T-helper 22 cell (primary cell): ENCODE measurements around the gene ZNF689.
A peak's percentile ranks its signal among the peaks of the same experiment; 100 is the strongest.
"Not testable (repeated sequence)": the region's sequence is repeated elsewhere in the genome, so short reads cannot be mapped to it uniquely, and the experiment has no call there.

ENCODE experiments used
- DNase-seq: peaks from one replicate; pipeline ENCODE4 v3.0.0-alpha.2; 2020; ENCODE audit warnings: low read depth

The ZNF689 gene

DNA sequence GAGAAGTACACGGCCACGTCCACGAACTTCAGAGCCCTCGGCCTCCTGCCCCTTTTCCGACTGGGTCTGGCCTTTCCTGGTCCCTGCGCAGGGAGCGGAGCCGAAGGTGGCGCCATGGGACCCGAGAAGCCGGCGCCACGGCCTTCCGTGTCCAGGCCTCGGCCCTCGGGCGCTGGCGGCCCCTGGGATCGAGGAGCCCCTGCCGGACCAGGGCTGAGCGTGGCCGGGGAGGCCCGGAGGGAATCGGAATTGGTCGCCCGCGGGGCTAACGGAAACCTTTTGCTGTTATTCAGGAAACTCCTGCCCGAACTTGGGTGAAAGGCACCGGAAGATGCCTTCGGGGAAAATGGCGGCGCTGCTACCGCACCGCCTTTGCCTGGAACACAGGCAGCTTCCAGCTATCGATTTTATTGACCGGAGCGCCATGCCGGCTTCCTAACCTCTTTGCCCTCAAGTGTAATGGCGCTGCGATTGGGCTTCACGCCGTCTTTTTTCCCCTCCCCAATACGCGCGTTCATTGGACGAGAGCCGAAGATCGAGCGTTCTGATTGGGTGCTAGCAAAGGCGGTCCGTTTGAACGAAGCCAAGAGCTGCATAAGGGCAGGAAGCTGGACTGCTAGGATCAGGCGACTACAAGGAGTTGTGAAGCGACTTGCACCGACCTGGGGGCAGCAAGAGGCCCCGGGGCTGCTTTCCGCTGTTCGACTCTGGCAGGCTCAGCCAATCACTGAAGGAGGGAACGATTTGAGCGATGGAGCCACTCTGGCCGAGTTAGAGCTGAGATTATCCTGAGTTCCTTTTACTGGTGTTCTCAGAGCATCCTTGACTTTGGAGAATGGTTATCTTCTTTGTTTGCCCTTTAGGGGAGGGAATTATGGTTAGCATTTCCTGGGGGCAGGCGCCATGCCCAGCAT is at the start of gene ZNF689:
ZNF689 (minus strand) TSS at position 464 of the 914 bp plus-strand sequence; CDS start at position 116, 348 bp downstream.
- peak; percentile 89 for DNase-seq

DNA sequence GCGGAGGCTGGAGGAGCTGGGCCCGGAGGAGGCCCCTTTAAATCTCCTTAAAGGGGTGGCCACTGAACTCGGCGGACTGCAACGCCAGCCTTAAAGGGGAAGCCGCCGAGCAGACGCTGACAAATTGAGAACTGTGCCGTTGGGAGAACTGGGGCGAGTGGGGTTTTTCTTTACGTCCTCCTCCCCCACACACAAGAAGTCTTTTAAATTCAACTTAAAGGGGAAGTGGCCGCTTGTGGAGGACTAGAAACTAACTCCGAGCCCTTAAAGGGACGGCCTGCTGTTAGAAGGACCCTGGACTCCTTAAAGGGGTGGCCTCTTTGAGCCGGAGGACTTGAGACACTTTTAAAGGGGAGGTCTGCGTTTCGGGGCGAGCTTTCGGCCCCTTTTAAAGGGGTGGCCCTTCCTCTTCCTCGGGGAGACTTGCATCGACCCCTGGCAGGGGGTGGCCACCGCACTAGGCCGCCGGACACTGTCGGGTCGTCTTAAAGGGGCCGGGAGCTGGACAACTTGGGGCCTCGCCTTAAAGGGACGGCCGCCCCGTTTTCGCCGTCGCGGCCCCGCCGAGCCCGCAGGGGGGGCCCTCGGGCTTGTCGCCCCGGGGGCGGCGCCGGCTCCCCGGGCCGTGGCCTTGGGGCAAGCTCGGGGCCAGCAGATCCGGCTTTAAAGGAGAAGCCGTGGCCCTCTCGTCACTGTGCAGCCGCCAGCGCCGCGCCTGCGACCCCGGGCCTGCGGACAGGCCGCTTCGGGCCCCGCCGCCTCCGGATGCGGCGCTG is 48.7 kb upstream of the ZNF689 start:
- peak; percentile 94 for DNase-seq

DNA sequence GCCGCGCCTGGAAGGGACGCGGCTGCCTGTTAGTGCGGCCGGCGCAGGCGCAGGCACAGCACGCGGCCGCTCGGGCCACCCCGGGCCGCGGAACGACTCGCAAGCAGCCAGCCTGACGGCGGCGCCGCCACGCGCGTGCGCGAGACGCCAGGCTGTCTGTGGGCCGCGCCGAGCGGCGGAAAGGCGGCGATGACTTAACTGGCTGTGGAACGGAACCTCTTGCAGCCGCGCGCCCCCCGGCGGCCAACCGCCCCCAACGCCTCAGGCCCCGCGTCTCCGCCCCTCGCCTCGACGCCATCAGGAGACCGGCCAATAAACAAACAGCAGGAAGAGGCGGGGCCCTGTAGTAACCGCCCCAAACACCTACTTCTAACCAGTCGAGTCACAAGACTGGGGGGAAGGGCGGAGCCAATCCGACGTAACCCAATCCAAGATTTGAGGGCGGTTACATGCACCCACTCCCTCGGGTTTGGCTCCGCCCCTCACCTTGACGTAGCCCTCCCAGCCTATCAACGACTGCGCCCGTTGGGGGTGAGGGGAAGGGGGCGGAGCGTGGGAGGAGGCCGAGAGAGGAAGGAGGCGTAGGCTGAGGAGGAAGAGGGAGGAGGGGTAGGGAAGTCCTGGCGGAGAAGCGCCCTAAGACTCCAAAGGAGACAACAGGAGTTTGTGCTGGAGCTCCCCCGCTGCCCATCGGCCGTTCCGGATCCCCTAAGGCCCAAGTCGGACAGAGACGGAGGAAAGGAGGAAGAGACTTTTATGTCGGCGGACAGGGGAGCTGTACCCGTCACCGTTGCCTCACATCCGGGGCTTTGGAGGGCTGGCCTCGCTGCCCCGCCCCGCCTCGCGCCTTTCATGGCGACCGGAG is 47.9 kb upstream of the ZNF689 start, which contains the start of gene FBRS:
FBRS (plus strand) TSS at position 566 of the 865 bp plus-strand sequence. CDS start 1,088 bp downstream, outside the sequence.
- peak; percentile 100 for DNase-seq

DNA sequence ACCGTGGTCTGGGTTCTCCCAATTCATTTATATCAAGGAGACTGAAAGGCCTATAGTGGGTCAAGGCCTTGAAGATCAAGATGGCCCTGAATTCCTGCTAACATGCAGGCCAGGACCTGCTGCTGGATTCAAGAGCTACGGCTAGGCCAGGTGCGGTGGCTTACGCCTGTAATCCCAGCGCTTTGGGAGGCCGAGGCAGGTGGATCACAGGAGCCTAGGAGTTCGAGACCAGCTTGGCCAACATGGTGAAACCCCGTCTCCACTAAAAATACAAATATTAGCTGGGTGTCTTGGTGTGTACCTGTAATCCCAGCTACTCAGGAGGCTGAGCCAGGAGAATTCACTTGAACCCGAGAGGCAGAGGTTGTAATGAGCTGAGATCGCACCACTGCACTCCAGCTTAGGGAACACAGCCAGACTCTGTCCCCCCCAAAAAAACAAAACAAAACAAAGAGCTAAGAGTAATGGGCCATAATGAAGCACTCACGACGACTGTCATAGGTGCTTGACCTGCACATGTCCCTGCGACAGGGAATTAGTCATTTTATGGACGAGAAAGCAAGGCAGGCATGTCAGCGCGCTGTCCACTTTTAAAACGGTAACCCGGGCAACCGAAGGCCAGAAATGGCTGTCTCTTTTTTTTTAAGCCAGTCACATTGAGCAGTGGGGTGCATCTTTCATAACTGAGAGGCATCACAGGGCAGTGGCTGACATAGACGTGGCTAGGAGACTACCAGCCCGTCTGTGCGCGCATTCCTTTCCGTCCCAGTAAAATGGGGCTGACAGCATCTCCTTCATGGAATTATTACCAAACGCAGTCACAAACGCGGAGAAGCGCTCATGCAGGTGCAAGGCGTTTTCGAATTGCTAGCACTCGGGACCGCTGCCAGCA is 47.0 kb upstream of the ZNF689 start:
- no peak for DNase-seq

DNA sequence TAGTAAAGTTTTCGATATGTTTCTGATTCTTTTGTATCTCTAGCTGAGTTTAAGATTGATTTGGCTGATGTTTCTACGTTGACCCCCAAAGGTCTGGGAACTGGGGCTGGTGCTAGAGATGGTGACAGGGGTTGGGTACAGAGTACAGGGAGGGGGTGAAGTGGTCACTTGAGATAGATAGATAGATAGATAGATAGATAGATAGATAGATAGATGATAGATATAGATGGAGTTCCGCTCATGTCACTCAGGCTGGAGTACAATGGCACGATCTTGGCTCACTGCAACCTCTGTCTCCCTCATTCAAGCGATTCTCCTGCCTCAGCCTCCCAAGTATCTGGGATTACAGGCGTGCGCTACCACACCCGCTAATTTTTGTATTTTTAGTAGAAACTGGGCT is 46.2 kb upstream of the ZNF689 start:
- DNase-seq: no peak

DNA sequence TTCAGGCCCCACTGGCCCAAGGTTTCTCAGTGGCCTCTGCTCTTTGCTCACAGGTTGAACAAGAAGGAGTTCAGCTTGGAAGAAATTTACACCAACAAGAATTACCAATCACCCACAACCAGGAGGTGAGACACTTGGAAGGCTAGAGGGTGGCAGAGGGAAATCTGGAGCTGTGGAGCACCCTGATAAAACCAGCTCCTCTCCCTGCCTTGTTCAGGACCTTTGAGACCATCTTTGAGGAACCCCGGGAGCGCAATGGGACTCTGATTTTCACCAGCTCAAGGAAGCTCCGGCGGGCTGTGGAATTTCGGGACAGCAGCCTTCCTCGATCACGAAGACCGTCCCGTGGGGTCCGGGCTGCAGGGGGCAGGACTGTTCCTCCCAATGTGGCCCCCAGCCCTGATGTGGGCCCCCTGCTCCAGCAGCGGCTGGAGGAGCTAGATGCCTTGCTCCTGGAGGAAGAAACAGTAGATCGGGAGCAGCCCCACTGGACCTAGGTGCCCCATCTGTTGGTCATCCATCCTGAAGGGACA is 45.7 kb upstream of the ZNF689 start:
- no peak for DNase-seq

DNA sequence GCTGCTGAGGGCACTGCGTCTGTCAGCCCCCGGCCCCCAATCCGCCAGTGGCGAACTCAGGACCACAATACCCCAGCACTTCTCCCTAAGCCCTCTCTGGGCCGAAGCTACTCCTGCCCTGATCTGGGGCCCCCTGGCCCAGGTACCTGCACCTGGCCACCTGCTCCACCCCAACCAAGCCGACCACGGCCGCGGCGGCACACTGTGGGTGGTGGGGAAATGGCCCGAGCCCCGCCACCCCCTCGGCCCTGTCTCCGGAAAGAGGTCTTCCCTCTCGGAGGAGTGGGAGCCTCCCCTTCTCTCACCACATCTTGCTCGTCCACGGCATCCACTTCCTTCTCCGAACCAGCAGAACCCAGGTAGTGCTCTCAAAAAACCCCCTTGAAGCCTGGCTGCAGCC is 44.7 kb upstream of the ZNF689 start:
- no peak for DNase-seq

DNA sequence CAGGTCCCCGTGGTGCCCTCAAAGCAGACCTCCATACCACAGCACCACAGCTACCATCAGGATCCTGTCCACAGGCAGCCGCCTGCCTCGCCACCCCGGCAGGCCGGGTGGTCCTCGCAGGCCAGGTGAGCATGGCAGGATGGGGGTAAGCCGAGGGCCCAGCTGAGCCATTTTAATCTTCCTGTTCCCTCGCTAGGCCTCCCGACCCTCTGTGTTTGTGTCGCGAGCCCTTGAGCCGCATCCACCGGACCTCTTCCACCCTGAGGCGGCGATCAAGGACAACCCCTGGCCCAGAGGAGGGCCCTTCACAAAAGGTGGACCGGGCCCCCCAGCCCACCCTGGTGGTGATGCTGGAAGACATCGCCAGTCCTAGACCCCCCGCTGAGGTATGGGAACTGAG is 42.5 kb upstream of the ZNF689 start:
- no peak for DNase-seq

DNA sequence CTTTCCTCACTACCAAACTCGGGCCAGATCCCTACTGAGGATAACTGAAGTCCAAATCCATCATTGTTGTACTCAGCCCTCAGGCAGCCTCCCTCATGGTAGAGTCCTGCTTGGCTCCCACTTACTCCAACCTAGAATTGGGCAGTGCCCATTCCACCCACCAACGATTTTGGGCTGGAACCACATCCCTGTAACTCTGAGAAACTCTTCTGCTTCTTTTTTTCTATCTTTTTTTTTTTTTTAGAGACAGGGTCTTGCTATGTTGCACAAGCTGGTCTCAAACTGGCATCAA is 41.8 kb upstream of the ZNF689 start:
- DNase-seq: no peak

DNA sequence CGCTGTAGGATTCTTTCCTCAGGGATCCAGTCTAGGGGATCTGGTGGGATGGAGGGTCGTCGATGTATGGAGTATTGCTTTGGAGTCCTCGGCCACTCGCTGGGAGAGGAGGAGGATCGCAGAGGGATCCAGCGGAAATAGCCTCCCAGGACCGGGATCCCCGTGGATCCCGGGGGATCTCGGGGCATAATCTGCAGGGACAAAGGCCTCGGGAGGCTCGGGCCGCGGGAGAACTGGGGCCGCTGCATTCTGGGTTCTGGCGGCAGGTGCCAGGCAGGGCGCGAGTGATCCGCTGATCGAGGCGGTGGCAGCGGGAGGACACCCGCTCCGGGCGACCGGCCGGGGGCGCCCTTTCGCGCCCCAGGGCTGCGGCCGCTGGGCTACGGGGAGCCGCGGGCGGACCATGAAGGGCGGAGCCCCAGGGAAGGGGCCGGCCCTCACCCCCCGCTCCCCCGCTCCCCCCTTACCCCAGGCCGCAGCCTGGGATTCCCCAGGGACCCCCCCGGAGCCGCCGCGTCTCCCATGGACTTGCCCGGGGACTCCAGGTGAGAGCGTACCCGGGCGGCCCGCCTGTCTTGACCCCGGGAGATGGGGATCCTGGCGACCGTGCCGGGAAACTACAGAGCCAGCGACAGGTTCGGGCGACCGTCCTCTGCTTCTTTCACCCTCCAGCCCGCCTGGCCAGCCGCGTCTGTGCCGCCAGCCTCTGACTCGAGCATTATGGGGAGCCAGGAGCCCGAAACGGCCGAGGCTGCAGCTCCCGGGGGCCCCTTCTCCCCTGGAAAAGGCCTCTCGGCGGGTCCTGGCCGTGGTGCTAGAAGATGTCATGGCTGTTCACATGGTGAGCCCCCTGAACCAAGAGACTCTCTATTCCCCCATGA is 41.2 kb upstream of the ZNF689 start:
- DNase-seq: peak; percentile 76

DNA sequence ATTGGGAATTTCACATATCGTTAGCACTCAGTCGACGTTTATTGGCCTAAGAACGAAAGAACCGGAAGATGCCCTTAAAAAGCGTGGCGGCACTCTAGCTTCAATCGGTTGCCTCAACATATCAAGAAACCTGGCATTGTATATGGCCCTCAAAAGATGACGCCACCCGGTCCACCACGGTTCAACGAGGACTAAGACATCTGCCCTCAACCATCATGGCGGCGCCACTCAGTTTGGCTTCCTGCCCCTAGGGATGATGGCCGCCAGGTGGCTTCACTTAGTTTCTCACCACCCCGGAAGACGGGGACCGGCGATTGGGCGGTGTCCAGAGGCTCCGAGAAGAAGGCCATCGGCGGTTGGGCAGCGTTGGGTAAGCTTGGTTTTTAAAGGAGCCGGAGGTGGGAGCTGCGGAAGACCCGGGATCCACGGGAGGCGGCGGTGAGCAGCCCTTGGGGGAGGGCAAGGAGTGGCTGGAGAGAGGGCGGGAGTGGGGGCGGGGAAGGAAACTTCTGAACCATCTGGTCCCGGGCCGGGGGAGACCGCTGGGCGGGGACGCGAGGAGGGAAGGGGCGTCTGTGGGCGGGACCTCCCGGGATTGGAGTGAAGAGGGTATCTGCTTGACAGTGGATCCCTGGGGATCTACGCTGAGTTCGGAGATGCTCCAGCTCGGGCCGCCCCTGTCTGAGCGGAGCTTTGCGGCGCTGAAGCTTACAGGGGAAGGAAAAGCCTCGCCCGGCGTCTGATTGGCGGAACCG is 40.4 kb upstream of the ZNF689 start, which contains the start of gene PRR14:
PRR14 (plus strand) TSS at position 592 of the 755 bp plus-strand sequence. CDS start 686 bp downstream, outside the sequence.
- peak; percentile 99 for DNase-seq

DNA sequence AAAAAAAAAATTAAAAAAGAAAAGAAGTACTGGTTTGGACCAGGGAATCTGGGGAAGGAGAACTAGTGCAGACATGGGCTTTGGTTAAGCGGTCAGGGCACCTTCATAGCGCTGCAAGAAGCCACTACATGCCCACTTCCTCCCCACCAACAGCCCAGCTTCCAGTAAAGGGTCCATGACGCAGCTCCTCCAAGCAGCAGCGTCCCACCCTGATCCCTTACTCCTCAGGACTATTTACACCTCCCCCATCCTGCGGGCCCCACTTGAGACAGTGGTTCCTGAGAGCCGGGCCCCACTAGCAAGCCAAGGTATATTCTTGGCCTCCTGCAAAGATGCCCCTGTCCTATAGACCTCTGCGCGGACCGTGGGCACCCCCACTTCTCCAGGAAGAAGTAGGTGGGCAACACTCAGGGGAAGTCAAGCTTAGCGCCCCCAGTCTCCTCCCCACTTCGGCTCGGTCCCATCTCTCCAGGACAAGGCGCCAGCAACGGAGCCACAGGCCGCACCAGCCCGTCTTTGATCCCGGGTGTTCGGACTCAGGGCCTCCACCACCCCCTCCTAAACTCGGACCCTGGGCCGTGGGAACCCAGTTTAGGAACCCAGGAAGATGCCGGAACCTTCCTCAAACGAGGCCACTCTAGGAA is 39.7 kb upstream of the ZNF689 start:
- no peak for DNase-seq

DNA sequence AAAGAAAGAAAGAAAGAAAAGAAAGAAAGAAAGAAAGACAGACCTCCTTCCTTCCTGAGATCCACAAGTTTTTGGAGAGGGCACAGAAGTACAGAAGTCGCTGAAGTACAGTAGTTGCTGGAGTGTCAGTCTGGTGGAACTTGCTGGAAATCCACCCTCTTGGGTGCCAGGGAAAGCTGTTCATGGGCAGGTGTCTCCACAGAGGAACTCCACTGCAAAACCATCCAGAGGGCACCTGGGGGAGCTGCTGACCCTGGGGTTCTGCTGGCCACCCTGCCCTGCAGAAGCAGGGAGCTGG is 37.0 kb upstream of the ZNF689 start:
- no peak for DNase-seq

DNA sequence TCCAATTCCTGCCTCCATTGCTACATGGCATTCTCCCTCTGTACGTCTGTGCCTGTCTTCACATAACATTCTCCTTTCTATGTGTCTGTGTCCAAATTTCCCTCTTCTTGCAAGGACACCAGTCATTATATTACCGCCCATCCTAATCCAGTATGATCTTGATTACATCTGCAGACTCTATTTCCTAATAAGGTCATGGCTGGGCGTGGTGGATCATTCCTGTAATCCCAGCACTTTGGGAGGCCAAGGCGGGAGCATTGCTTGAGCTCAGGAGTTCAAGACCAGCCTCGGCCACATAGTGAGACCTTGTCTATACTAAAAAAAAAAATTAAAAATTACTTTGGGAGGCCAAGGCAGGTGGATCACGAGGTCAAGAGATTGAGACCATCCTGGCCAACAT is 35.5 kb upstream of the ZNF689 start:
- no peak for DNase-seq

DNA sequence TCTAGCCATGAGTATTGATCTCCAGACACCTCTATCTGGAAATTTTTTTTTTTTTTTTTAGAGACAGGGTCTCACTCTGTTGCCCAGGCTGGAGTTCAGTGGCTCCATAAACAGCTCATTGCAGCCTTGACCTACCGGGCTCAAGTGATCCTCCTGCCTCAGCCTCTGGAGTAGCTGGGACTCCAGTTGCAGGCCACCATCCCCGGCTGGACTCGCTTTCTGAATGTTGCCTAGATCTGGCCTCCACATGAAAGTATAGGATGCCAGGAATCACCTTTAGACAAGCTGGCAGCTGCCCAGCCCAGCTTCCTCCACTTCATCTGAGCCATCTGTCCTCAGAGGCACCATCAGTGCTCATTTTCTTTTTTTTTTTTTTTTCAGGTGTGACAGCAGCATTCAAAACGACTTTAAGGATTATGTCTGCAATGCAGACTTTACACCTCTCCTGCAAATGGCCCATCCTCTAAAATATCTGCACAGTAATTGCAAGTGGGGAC is 34.2 kb upstream of the ZNF689 start:
- DNase-seq: no peak

DNA sequence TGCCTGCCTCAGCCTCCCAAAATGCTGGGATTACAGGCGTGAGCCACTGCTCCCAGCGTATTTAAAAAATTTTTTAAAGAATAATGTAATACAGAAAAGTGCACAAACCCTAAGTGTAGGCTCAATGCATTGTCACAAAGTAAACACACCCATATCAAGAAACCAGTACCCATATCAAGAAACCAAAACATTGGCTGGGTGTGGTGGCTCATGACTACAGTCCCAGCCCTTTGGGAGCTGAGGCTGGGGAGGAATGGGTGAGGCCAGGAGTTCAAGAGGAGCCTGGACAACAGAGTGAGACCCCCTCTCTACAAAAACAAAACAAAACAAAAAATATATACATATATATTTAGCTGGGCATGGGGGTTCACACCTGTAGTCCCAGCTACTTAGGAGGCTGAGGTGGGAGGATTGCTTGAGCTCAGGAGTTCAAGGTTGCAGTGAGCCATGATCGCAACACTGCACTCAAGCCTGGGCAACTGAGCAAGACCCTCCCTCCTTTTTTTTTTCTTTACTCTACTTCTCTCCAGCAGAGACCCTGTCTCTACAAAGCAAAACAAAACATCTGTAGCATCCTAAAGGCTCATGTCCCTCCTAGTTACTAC is 31.3 kb upstream of the ZNF689 start:
- no peak for DNase-seq

DNA sequence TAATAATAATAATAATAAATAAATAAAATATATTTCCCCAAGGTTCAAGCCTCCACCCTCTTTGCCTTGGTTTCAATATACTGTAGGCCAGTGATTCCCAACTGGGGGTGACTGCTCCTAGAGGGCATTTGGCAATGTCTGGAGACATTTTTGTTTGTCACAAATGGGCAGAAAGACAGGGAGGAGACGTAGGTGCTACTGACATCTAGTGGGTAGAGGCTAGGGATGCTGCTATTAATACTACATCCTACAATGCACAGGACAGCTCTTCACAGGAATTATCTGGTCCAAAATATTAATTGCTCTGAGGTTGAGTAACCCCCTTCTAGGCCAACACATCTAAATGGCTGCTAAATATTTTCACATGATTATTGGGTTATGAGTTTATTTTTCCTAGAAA is 27.8 kb upstream of the ZNF689 start:
- no peak for DNase-seq

DNA sequence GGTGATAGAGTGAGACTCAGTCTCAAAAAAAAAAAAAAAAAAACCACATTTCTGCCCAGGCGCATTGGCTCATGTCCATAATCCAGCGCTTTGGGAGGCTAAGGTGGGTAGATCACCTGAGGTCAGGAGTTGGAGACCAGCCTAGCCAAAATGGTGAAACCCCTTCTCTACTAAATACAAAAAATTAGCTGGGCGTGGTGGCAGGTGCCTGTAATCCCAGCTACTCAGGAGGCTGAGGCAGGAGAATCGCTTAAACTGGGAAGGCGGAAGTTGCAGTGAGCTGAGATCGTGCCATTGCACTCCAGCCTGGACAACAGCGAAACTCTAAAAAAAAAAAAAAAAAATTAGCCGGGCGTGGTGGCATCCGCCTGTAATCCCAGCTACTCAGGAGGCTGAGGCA is 26.9 kb upstream of the ZNF689 start:
- DNase-seq: not testable (repeated sequence)
